GM19193 (cell line): ENCODE measurements around the gene NACC2.

Experiments
- POLR2A ChIP-seq: IDR thresholded peaks from 4 replicates; pipeline ENCODE4 v1.6.1; 2011; ENCODE audit not compliant: insufficient read depth, insufficient read length; ENCODE audit errors: extremely low read depth

The NACC2 gene

GRCh38 chr9:136133959-136134484 is 38.9 kb upstream of the NACC2 start:
- no peak for TF ChIP-seq POLR2A

GRCh38 chr9:136133191-136133958 is 38.3 kb upstream of the NACC2 start:
- TF ChIP-seq POLR2A = no peak

- TF ChIP-seq POLR2A = no peak
Measured at GRCh38 chr9:136132512-136133050, 37.5 kb upstream of the NACC2 start.

GRCh38 chr9:136131629-136132511 is 36.8 kb upstream of the NACC2 start:
- TF ChIP-seq POLR2A = no peak

GRCh38 chr9:136129176-136129575 is 34.1 kb upstream of the NACC2 start:
- TF ChIP-seq POLR2A = no peak

- TF ChIP-seq POLR2A = no peak
Measured at GRCh38 chr9:136128436-136128835, 33.3 kb upstream of the NACC2 start.

GRCh38 chr9:136127313-136127712 is 32.2 kb upstream of the NACC2 start:
- no peak for TF ChIP-seq POLR2A

- TF ChIP-seq POLR2A = no peak
Measured at GRCh38 chr9:136124976-136125692, 30.0 kb upstream of the NACC2 start.

GRCh38 chr9:136122425-136123383 is 27.6 kb upstream of the NACC2 start:
- no peak for TF ChIP-seq POLR2A

- no peak for TF ChIP-seq POLR2A
Measured at GRCh38 chr9:136121801-136122200, 26.7 kb upstream of the NACC2 start.

- no peak for TF ChIP-seq POLR2A
Measured at GRCh38 chr9:136120438-136120844, 25.4 kb upstream of the NACC2 start.

- no peak for TF ChIP-seq POLR2A
Measured at GRCh38 chr9:136119883-136120393, 24.8 kb upstream of the NACC2 start.
